ENCODE results near the gene HOXA11. TPM values are rescaled to one million over a fixed set of nuclear protein-coding genes. Genes with fewer than 3 reads are reported as not detected.

Gene HOXA11
- 6.3 TPM for total RNA-seq (ENCODE audit: insufficient read depth, low replicate concordance)

DNA sequence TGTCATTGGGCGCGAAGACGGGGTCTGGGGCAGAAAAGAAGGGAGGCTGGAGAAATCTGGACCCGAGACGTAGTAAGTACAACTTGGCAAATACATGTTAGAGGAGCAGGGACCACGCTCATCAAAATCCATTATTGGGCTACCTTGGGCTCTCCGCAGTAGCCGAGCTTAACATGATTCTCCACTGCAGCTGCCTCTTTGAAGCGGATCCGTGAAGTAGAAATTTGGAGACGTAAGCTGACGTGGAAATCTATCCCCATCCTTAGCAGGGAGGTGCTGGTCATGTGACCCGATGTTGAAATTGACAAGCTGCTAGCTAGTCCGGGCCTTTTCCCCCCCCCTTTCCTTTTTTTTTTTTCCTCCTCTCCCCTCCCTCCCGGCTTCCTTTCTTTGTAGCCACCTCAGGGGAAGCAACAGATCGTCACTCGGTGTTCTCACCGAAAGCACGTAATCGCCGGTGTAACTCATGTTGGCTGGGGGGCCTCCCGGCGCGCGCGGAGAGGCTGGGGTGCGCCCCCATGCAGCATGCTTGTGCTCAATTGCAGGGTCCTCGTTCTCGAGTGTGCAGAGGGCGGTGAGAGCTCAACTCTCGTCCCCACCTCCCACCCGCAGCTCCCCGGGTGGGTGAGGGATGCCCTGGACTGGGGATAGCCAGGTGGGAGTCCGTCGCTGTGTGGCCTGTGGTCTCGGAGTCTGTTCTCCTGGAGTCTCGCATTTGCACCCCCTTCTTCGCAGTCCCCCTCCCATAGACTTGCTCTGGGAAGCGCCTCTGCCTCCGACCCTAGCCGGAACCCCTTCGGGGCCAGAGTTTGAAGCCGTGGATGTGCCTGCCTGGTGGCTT is at the start of gene HOXA11:
Gene HOXA11, minus strand, starts transcription at position 220 of the 841 bp plus-strand sequence. Its CDS starts 88 bp downstream, at position 132.
- DNase-seq (ENCODE audit: low spot score) = peak; percentile 97

DNA sequence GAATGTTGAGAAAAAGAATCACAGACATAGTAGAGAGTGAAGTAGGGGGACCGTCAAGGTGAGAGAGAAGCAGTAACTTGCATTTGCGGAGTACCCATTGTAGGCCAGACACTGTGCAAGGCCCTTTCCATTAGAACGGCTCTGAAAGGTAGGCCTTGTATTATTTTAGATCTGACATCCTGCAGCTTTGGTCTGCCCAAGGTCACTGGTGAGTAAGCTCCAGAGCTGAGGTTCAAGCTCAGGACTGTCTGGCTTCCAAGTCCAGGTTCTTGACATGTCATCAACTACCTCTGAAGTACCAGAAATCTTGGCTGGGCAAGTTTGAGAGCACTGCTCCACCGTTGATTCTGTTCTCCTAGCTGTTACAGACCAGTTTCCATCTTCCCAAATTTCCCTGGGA is 44.4 kb upstream of the HOXA11 start:
- DNase-seq (ENCODE audit: low spot score) = no peak

DNA sequence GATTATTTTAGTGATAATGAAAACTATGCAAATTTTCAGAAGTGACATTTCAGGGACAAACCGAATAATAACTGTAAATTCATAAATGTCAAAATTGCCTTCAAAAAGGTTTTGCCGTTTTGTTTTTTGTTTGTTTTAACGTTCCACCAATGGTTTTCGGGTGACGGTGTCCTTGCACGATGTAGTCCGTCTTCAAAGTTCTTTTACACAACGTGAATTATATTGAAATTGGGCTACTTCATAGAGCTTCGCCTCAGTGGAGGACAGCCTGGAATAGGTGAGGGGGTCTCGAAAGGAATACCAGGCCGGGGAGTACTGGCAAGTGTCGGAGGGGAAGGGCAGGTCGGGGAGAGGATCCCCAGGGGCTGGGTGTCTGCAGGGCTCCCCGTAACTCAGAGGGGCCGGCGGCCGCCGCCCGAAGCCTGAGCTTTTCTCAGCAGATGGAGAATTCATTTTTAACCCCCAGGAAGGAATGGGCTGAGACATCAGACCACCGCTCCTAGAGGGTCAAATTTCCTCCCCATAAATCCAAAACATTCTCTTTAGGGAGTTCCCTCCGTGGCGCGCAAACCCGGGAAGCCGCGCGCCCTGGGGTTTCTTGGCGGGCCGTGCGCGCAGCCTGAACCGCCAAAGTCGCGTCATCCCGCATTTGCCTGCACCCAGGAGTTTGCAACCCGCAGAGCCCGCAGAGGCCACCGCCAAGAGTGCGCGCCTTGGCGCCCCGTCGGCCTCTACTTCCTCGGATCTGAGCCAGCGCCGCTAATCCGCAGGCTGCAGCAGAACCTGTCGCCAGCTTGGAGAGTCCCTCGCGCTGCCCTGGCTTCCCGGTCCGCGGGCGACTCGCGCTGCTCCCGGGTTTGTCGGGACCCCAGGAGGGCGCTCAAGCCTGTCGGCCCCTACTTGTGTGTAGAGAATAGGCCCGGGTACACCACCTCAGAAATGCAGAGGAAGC is 40.2 kb upstream of the HOXA11 start:
- no peak for DNase-seq (ENCODE audit: low spot score)

DNA sequence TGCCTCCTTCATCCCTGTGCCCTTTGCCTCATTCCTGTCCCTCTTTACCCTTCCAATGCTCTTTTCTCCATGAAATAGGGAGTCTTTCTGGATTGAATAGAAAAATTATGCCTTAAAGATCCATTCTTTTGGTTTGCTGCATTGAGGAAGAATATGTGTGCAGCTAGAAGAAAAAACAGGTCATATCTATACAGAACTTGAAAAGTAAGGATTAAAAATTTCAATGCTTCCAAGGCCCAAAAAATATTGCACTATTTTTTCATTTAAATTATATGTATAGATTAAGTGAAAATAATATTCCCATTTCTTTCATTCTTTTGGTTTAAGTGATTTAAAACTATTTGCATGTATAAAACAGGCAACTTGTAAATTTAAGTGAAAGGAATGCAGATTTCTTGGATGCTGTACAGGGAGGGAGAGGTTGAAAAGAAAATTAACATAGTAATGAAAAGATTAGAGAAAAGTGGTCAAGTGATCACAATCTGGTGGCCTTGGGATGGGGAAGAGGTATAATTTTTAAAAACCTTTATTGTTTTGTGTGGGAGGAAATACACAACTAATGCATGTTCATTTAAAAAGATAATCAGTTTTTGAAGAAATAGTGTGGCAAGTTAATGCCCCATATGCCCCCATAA is 39.0 kb upstream of the HOXA11 start:
- no peak for DNase-seq (ENCODE audit: low spot score)

DNA sequence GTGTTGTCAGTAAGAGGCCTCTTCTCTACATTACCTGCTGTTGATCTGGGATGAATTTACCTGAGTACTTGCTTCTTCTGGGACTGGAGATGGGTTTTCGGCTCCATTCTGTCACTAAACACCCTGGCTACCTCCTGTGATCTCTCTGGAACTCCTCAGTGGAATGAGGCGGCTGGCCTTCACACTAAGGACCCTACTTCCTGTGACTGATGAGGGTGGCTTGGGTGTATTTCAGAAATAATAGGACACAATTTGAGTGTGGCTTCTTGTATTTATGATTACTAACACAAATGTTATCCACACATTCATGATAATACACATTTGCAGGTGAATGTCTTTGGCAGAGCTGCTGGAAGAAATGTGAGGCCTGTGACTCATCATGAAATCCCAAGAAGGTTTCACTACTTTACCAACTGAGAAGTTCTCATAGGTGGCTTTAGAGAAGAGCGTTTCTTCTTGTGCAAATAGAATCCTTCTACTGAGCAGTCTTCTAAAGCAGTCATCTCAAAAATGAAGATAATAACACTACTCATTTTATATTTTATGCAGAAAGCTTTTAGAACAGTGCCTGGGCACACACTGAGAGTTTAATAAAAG is 36.3 kb upstream of the HOXA11 start:
- DNase-seq (ENCODE audit: low spot score) = no peak

DNA sequence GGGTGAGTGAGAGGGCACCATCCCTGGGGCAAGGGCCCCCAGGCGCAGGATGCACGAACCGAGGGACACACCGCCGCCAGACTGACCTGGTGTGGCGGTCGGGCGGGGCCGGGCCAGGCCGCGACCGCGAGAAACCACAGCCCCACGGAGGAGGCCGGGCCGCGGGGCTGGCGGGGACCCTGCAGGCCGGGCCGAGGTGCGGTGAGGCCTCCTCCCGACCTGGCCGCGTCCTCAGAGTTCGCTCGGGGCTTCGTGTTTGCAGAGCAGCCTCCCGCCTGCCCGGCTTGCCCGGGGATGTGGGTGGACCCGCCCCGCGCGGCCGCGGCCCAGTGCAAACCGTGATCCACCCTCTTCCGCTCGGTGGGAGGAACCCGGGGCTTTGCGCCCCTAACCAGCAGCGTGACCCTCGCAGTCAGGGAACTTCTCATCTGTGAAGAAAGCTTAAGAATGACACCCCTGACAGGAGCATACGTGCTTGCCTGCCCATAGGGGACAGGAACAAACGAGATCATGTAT is 35.5 kb upstream of the HOXA11 start:
- no peak for DNase-seq (ENCODE audit: low spot score)

DNA sequence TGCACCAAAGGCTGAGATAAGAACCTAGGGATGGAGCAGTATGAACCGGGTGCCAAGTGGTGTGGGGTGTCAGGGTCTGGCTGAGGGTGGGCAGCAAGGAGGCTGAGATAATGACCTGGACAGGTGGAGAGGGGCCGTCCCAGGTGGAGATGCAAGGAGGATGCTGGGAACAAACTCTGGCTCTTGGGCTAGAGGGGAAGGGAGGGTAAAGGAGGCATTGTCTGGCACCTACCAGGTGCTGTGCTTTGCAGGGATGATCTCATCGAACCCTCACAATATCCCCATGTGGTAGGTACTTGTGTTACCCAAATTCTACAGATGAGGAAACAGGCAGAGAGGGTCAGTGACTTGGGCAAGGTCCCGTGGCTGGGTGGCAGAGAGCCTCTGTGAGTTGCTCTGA is 34.8 kb upstream of the HOXA11 start:
- no peak for DNase-seq (ENCODE audit: low spot score)

DNA sequence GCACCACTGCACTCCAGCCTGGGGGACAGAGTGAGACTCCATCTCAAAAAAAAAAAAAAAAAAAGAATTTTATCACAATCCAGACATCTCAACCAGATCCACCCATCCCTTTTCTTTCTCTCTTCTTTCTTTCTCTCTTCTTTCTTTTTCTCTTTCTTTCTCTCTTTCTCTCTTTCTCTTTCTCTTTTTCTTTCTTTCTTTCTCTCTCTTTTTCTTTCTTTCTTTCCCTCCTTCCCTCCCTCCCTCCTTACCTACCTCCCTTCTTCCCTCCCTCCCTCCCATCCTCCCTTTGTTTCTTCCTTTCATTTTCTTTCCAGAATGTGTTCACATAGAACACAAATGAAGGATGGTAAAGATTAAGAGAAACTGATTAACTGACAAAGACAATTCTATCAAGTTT is 32.9 kb upstream of the HOXA11 start:
- no peak for DNase-seq (ENCODE audit: low spot score)

DNA sequence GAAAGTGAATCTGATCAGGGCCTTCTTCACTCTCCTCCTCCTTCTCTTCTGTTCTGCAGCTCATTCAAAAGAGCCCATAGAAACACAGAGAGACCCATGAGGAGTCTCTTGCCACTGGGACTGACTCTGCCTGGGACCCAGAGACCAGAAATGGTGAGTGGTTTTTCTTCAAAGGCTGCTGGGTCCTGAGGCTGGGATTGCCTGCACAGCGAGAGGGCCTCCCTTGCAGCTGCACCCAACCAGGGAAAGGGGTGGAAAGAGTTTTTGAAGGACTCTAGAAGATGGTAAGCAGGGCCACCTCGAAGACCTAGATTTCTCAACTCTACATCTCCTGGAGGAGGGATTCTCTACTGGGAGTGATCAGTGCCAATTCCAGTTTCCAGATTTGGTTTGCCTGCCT is 30.3 kb upstream of the HOXA11 start:
- no peak for DNase-seq (ENCODE audit: low spot score)

DNA sequence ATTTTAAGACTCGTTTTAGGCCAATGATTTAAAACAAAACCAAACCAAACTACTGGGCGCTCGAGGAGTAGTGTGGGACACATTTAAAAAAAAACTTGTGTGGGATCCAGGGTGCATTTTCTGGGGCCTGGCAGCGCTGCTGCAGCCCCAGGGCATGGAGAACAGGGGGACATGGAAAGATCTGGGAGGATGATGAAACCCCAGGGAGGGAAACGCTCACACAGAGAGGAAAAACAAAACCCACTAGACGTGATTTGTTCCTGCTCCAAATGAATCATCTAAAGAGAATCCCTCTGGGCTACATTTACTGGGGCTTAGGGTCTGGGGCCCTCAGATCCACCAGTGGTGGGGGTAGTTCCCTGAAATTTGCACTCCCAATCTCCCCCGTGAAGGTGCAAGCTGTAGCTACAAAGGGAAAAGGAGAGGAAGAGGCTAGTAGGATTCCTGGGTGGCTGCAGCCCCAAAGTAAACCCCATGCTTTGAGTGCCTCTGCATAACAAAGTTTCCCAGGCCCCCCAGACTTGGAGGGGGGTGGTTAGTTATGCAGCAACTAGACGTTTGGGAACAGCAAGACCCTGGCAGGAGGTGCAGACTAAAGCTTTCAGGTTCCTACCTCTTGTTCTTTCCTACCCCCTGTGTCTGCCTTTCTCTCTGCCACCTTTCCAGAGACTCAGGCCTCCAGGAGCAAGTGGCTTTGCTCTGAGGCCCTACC is 29.4 kb upstream of the HOXA11 start:
- DNase-seq (ENCODE audit: low spot score) = no peak

DNA sequence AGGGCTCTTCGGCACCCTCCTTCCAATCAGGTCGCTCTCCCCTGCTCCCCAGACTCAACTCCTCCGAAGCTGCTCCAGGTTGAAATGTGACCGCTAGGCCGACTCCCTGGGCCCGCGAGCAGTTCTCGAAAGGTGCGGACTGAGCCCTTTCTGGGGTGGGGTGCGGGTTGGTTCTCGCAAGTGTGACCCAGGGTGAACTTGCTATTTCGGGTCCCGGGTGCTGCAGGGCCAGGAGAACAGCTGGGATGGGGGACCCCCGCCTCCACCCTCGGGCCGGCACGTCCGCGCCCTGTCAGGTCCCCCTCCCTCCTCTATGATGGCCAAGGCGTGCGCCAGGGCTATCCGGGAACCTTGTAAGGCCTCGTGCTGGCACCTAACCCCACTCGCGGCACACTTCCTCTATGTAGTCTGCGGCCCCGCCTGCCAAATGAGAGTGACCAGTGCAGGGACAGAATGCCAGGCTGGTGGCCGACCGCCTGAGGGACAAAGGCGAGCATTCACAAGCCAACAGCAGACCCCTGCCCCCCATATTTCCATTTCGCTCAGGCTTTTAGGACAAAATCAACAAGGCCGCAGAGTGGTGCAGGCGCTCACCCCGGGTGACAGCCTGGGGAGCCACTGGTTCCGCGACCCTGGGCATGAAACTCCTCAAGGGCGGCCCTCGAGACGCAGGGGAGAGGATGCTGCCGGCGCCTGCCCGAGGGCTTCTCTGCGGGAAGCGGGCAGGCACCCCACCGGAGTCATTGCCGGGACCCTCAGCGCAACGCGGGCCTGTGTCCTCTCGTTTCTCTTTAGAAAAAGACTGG is 28.6 kb upstream of the HOXA11 start:
- no peak for DNase-seq (ENCODE audit: low spot score)

DNA sequence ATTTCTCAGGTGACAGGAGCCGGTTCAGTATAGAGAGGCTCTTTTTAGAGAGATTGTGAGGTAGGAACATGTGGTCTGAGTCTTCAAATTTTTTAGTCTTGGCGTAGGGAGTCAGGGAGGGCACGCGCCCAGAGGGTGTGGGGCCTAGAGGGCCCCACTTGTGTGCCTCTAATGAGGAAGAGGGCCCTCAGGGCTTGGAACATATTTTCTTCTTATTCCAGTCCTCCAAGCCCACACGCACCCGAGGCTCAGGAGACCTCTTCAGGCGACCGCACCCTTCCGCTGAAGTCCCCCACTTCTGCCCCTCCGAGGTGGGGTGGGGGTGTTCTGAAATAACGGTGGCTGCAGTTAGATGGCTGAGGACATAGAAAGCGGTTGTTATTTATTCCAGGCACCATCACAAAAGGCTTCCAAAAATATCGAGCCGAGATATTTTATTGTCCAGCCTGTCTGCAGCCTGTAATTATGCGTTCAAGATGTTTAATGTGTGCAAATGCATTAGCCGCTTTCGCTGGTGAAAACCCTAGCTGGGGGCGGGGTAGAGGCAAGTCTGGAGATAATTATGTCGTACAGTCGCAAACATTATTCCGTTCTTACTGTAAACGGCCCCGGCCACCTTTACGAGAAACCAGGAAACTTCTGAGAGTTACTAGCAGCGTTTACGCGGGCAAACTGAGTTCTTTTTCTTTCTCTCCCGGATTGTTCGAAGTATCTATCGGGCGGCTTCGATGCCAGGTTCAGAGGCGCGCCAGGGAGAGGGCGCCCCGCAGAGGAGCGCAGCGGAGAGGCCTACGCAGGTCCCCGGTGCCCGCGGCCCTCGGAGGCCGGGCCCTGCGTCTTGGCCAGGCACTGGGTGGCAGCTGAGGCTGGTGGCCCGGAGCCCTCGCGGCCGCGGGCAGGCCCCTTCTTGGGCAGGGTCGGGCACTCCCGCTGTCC is 27.7 kb upstream of the HOXA11 start:
- no peak for DNase-seq (ENCODE audit: low spot score)

DNA sequence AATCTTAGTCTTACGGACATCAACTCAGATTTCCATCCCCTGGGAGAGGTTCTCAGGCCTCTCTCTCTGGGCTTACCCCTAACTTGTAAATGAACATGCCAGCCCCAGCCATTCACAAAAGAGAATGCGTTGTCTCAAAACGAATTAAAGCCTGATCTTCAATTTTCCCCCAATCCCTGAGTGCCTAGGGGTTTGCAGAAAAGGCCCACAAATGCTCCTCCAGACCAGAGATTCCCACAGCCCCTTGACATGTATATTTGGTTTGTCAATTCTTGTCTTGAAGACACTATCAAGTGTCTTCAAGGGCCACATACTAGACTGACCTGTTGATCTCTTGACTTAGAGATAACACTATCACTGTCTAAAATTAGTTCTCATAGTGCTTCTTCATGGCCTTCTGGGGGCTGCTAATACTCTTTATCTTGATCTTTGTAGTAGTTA is 26.8 kb upstream of the HOXA11 start:
- DNase-seq (ENCODE audit: low spot score) = no peak

DNA sequence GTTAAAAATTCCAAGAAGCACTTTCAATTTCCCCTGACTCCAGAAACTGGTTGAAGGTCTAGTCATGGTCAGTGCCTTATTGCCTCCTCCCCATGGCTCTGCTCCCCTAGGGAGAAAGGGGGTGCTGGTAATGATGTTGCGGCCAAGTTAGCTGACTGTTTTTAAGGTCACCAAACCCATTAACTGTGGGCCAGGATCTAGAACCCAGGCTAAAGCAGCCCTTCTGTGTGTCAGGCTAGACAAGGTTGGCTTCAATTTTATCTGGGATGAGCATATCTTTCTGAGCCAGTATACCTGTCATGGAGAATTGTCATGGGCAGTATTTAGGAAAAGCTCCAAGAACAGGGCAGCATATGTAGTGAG is 26.0 kb upstream of the HOXA11 start:
- no peak for DNase-seq (ENCODE audit: low spot score)

DNA sequence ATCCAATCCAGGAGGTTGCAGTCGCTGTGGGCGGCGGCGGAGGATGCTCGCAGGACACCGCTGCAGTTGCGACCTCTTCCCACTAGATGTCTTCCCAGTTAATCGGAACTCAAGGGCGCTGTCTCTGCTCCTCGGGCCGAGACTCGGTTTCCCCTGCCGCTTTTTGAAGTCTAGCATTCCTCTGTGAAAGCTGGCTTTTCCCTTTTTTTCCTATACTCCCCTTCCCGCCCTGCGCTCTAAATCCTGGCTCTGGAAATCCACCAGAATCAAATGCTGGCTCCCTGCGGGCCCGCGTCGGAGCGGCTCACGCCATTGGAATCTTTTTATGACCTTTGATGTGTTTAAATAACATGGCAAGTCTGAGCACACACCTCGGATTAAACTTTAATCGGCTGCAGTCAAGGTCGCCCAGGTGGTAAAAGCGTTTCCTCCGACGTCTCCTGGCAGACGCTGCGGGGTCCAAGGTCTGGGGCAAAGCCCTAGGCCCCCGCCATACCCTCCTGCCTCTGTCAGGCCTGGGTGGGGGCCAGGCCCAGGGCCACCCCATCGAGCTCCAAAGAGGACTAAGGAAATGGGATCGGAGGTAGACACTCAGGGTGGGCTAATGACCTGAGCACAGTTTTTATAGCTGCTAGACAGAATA is 25.5 kb upstream of the HOXA11 start:
- DNase-seq (ENCODE audit: low spot score) = peak; percentile 50

DNA sequence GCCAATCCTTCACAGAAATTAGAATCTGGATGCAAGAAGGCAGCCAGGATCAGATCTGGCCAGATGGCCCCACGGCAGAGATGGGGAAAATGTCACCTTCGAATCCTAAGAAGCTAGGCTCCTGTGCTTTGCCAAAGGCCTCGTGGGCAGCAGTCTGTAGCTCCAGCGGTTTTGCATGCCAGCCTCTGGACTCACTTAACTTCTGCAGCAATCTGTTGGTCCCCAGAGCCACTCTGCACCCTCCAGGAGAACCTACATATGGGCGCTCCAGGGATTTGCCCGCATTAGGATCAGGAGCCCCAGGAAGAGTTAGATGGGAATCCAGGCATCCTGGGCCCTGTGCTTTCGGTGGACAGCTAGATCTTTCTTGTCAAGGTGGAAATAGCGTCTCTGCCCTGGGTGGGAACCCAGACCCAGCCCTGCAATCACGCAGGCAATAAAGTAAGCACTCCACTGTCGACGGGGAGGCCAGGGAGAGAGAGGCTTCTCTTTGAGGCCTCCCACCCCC is 25.0 kb upstream of the HOXA11 start:
- no peak for DNase-seq (ENCODE audit: low spot score)

DNA sequence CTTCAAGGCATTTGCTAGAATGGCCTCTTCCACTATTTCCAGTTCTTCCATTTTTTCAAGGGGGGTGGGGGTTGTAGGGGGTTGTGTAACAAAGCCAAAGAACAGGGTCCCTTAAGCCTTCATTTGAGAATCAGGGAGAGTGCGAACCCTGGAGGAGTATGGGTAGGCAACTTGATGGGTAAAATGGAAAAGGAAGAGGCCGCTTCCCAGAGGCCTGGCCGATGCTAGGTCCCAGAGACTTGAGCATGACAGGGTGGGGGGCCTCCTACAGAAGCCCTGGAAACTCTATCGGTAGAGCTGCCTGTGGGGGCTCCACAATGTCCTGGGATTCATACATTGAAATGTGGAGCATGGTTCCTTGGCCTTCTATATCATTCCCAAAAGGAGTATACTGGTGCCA is 24.0 kb upstream of the HOXA11 start:
- DNase-seq (ENCODE audit: low spot score) = no peak

Measured in umbilical cord (tissue), 2 donors.